Activated CD4-positive, alpha-beta T cell treated with anti-CD3 and anti-CD28 coated beads for 48 hours (primary cell): Measurements from ENCODE around the gene PIK3CB.
"Not testable (repeated sequence)": the region's sequence is repeated elsewhere in the genome, so short reads cannot be mapped to it uniquely, and the experiment has no call there.

Experiments
- DNase-seq: peaks from one replicate; pipeline ENCODE4 v3.0.0-alpha.2; 2020

Gene PIK3CB

DNA sequence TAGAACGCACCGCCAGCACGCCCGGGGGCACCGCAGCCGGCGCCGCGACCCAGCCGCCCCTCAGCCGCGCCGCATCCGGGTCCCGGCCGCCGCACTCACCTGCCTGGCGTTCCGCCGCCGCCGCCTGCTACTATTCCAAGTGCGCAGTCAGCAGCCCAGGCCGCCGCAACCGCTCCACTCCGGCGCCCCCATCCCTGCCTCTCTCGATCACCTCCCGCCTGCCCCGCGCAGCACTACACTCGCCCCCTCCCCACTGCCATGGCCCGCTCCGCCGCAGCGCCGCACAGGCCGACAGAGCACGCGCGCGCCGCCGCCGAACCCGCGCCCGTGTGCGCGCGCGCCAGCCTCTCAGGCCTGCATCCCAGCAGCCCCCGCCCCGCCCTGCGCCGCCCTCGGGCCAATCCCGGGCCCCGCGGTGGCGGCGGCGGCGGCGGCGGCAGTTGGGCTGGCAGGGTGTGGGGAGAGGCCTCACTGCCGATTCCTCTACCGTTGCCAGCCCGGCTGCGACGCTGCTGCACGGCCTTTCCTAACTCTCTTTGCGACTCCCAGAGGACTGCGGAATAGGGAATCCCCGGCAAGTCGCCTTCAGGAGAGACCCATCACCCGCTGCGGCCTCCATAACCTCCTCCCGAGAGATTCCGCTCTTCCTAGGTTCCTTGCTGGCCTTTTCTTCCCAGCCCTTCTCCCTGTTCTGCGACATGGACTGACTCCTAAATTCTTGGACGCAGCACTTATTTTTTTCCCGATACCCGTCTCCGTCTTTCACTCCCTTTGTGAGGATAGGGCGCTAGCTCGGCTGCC is at the start of gene PIK3CB:
Gene PIK3CB (minus strand): TSS at position 333 of the 801 bp plus-strand sequence. CDS start 75,585 bp downstream, outside the sequence.
- DNase-seq = peak; percentile 92

DNA sequence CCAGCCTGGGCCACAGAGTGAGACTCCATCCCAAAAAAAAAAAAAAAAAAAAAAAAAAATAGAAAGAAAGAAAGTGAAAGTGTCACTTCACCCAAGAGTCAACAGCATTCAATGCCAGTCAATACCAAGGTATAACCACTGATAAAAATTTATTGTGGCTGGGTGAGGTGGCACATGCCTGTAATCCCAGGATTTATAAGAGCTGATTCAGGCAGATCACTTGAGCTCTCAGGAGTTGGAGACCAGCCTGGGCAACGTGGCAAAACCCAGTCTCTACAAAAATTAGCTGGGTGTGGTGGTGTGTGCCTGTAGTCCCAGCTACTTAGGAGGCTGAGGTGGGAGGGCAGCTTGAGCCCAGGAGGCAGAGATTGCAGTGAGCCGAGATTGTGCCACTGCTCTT is 46.5 kb upstream of the PIK3CB start:
- no peak for DNase-seq

DNA sequence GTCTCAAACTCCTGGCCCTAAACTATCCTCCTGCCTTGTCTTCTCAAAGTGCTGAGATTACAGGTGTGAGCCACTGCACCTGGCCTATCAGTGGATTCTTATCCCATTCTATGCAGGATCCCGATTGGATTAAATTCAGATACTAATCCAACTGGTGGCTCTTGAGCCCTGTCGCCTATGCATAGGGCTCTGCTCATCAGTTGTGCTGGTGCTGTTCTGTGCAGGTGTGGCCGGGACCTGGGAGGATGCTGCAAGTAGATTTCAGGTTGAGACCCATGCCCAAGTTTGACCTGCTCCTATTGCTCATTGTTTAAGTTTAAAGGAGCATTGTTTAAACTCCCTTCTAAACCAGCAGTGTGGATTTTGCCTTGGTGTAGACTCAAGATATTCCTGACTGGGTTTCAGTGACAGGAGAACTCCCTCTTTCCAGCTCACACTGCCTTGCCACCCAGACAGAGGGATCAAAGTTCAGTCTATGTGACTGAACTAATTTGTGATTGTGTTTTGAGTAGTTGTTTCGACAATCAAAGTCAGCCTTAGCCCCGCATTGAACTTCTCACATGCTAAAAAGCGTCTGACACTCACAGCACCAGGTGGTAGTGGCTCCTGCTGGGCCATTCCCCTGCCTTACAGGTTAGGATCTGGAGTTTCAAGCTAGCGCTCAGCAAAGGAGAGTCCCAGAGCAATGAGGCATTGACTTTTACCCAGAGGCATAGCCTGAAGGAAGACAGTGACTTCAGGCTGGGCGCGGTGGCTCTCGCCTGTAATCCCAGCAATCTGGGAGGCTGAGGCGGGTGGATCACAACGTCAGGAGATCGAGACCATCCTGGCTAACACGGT is 45.0 kb upstream of the PIK3CB start:
- no peak for DNase-seq

DNA sequence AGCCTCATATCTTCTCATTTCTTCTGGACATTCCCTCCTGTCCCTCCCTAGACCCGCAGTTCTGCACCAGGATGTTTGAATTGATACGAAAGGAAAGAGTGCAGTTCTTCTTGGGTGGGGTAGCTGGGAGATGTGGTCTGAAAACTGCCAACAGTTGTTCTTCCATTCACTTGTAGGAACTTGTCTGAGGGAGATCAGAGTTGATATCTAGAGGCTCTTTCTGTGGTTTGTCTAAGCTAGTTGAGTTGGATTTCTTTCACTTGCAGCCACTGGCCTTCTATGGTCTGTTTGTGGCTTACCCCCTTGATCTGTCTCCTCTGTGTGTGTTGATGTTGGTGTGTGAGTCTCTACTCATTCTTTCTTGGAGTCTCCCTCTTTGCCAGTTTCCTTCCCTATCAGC is 42.5 kb upstream of the PIK3CB start:
- DNase-seq = no peak

DNA sequence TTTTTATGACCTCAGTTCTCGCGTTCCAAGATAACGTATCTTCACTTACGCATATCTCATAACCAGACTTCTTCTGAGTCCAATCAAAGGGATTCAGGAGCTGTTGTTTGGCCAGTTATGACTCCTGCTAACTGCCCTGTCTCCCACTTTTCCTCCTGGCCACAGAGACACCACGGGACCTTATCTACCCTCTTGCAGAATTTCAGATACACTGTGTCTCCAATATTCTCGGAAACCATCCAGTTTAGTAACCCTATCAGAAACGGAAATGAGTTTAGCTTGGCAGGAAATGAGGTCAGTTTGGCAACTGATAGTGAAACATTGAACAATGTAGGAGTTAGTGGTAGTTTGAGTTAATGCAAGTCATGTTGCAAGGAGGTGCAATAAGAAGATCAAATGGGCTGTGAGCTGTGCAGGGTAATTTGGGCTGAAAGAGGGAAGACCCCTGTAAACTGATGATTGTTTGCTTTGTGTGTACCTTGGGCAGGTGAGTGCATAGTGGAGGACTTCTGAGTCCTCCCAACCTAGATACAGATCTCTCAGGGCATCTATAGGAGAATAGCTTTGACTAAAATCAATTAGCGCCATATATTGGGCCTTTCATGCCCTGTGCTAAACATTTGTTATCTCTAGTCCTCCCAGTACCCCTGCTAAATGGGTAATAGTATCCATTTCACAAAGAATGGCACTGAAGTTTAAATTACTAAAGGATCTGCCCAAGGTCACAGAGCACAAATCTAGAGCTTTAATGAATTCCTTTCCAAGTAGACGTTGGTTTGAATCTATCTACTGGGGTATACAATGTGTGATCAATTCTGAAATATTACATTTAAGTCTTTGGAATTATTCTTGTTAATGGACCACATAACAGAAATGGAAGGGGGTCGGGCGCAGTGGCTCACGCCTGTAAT is 41.3 kb upstream of the PIK3CB start:
- no peak for DNase-seq

DNA sequence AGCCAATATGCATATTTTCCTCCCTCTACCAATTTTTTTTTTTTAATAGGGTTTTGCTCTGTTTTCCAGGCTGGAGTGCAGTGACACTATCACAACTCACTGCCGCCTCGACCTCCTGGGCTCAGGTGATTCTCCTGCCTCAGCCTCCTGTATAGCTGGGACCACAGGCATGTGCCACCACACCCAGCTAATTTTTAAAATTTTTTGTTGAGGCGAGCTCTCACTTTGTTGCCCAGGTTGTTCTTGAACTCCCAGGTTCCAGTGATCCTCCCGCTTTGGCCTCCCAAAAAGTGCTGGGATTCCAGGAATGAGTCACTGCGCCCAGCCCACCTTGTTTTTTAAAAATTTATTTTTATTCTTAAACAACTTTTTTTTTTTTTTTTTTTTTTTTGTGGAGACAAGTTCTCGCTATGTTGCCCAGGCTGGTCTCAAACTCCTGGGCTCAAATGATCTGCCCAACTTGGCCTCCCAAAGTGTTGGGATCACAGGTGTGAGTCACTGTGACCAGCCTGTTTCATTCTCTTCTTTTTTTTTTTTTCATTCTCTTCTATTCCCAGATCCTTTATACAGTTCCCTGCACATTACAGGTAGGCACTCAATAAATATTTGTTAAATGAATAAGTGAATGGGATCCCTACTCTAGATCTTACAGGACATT is 40.5 kb upstream of the PIK3CB start:
- DNase-seq = no peak

DNA sequence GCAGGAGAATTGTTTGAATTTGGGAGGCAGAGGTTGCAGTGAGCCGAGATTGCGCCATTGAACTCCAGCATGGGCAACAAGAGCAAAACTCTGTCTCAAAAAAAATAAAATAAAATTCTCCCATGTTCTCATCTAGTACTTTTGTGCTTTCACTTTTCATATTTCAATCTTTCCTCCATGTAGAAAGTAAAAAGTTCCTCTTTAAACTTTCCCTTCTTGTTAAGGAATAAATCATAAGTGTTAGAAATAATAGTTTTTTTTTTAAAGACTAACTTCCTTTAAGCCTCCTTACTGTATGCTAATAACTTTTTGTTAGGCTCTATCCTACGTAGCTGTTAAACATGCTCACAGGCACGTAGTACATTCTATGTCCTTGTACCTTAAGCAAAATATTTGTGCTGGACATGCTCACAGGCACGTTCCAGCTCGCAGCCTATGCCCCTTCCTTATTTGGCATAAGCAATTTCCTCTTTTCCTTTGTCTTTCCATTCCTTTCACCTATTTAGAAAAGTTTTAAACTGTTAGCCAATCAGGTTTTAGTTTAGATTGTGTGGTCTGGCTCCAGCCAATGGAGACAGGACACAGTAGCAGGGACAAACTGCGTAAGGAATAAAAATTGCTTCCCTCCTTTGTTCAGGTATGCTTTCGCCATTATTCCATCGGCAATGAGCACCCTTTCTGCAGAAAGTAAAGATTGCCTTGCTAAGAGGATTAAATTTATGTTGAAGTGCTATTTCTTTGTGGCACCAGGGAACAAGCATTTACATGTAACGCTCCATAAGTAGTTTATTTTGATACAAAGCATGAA is 38.9 kb upstream of the PIK3CB start:
- DNase-seq = no peak

DNA sequence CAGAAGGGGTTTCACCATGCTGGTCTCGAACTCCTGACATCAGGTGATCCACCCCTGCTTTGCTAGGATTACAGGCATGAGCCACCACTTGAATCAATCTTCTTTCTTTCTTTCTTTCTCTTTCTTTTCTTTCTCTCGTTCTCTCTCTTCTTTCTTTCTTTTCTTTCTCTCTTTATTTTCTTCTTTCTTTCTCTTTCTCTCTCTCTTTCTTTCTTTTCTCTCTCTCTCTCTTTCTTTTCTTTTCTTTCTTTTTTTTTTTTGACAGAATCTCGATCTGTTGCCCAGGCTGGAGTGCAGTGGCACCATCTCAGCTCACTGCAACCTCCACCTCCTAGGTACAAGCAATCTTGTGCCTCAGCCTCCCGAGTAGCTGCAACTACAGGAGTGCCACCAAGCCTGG is 37.9 kb upstream of the PIK3CB start:
- no peak for DNase-seq

DNA sequence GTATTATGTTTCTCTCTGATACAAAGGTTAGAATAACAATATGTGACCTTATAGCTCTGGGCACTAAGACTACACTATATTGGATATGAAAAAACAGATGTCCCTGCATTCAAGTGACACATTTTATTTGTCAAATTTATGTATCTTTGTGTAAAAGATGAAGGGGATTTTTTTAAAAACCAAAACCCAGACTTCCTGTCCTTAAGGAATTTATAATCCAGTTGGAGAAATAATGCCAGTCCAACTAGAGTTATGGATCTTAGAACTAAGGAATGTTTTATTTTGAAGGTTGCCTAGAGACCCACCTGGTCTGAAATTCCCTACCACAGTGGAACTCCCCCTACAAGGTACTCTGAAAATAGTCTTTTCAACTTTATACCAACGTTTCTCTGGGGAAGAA is 33.3 kb upstream of the PIK3CB start:
- no peak for DNase-seq

DNA sequence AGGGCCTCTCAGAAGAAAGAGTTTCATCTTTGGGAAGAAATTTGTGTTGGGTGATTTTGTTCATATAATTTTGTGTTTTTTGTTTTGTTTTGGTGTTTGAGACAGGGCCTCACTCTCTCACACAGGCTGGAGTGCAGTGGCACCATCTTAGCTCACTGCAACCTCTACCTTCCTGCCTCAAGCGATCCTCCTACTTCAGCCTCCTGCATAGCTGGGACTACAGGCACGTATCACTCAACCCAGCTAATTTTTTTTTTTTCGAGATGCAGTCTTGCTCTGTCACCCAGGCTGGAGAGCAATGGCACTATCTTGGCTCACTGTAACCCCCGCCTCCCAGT is 29.0 kb upstream of the PIK3CB start:
- DNase-seq = no peak

DNA sequence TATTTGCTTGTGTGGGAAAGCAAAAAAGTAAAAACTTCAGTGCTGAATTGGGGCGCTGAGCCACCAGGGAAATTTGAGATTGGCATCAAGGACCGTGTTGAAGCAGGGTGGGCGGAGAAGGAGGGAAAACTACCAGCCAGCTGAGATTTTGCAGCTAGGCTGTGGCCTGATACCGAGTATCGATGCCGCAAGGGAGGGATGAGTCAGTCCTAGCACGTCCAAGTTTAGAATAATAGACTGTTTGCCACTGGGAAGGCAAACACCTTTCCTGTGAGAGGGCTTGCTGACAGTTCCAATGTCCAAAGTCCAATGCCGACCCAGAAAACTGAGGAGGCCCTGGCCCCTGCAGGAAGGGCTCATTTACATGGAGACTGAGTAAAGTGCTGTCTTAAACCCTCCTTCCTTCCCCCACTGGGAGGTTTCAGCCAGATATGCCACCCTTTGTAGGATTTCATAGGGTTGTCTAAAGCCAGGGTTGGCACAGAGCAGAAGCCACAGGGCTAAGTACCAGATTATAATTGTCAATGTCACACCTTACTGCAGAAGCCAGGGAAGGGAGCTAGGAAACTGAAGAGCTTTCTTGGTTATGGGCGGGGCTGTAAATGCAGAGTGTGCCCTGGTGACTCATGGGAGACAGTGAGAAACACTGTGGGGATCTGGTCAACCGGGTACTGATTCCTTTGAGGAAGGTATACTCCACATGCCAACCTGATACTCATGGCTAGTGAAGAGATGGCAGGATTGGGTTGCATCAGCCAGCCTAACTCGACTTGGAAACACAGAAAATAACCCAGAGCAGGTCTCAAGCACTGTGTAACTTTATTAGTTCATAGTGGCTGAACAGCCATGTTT is 28.4 kb upstream of the PIK3CB start:
- peak; percentile 16 for DNase-seq

DNA sequence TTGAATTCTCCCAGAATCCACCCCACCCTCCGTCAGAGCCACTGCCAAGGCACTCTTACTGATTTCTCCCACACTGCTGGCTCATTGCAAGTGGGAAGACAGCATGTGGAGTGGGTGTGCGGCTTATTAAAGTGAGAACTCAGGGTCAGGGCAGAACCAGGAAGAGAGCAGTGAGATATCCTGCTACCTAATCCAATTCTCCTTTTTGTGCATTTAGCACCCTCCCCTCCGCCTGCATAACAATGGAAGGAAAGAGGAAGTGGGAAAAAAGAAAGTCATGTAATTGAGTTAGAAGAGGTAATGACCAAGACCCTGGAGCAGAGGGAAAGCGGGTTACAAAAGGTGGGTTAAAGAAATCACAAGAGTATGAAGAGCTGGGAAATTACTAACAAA is 27.8 kb upstream of the PIK3CB start:
- DNase-seq = no peak

DNA sequence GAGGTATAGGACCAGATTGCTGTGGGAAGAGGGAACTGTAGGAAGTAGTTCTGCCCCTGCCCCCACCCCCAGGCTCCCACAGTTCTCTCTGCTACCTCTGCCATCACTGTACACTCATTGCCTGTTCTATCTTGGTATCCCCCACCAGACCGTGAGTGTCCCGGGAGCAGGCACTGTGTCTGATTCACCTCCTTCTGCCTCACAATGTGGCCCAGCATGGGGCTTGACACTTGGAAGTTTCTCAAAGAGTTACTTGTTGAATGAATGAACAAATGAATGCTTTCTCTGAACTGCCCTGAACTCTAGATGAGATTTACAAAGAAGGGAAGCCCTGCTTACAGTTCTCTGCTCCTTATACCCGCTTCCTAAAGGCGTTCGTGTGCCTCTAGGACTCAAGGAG is 27.1 kb upstream of the PIK3CB start:
- DNase-seq = no peak

DNA sequence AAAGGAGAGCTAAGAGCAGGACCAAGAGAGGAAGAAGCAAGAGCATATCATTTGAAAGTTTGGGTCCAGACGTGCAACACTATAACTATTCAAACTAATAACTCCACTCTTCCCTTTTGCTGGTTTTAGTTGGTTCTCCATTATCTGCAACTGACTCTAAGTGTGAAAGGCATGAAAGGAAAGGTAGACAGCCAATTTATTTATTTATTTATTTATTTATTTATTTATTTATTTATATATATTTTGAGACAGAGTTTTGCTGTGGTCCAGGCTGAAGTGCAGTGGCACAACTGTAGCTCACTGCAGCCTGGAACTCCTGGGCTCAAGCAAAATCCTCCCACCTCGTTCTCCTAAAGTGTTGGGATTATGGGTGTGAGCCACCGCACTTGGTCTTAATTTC is 22.1 kb upstream of the PIK3CB start:
- no peak for DNase-seq

DNA sequence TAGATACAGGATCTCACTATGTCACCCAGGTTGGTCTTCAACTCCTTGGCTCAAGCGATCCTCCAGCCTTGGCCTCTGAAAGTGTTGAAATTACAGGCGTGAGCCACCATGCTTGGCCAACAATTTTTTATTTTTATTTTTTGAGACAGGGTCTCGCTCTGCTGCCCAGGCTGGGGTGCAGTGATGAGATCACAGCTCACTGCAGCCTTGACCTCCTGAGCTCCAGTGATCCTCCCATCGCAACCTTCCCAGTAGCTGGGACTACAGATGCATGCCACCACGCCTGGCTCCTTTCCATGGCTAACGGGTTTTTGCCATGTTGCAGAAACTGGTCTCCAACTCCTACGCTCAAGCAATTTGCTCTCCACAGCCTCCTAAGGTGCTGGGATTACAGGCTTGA is 20.2 kb upstream of the PIK3CB start:
- DNase-seq = no peak

DNA sequence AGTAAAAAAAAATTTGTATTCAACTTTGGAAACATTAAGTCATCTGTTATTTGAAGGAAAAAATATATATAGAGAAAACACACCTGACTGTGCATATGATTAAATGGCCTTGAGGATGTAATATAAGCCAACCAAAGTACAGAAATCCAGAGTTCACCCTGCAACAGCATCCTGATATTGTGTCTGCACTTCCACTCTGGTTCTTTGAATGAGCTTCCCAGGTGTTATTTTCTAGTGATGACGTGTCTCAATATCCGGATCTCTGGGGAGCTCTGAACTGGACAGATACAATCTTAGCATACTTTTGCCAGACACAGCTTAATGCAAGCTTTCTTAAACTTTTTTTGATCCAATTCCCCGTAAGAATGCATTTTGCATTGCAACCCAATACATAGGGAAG is 19.5 kb upstream of the PIK3CB start:
- DNase-seq = no peak

DNA sequence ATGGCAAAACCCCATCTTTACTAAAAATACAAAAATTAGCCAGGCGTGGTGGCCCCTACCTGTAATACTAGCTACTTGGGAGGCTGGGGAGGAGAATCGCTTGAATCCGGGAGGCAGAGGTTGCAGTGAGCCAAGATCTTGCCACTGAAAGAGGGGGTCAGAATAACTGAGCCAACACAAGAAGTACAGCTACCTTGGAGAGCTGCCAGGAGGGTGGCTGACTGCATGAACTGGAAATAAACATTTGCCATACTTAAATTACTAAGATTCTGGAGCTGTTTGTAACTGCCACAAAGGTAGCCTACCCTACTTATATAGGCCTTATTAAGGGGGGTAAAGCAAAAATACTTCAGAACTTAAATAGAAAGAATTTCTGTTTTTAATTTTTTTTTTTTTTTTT is 15.4 kb upstream of the PIK3CB start:
- no peak for DNase-seq

DNA sequence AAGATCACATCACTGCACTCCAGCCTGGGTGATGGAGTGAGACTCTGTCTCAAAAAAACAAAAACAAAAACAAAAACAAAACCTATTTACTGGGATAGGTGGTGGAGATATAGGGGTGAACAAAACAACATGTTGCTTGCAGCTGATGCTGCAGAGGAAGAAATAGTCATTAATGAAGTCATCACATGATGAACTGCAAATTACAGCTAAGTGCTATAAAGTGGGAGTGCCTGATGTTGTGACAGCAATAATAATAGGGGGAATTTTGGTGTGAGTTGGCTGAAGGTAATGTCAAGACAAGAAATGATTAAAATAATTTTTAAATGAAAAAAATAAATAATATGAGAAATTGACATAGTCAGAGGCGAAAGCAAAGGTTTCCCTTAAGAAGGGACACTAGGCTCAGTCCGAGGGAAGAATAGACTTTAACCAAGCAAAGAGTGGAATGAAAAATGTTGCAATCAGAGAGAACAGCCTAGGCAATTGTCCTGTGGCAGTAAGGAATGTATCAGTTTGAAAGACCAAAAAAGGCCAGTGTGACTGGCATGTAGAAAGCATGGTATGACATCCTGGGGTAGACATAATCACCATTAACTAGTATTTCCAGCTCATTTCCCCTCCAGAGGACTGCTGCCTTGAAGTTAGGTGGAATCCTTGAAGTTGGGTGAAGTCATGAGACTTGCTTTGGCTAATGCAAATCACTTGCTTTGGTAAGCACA is 14.7 kb upstream of the PIK3CB start:
- no peak for DNase-seq

DNA sequence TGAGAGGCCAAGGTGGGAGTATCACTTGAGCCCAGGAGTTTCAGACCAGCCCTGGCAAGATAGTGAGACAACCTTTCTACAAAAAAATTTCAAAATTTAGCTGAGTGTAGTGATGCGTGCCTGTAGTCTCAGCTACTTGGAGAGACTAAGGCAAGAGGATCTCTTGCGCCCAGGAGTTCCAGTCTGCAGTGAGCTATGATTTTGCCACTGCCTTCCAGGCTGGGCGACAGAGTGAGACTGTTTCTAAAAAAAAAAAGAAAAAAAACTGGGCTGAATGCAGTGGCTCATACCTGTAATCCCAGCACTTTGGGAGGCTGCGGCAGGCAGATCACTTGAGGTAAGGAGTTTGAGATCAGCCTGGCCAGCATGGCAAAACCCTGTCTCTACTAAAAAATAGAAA is 14.0 kb upstream of the PIK3CB start:
- DNase-seq = no peak

DNA sequence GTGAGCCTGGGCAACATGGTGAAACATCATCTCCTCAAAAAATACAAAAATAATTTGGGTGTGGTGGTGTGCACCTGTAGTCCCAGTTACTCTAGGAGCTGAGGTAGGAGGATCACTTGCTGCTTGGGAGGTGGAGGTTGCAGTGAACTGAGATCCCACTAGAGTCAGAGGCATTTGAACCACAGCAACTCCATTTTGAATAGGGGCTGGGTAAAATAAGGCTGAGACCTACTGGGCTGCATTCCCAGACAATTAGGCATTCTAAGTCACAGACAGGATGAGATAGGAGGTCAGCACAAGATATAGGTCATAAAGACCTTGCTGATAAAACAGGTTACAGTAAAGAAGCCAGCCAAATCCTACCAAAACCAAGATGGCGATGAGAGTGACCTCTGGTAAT is 12.1 kb upstream of the PIK3CB start:
- DNase-seq = not testable (repeated sequence)
